ENCODE data around the gene CPO. TPM values are rescaled to one million over a fixed set of nuclear protein-coding genes. Genes with fewer than 3 reads are reported as not detected.

CPO gene
- total and polyA plus RNA-seq, 4 donors, result 0.51 to 0.69 (median 0.58) TPM; not detected in 1

DNA sequence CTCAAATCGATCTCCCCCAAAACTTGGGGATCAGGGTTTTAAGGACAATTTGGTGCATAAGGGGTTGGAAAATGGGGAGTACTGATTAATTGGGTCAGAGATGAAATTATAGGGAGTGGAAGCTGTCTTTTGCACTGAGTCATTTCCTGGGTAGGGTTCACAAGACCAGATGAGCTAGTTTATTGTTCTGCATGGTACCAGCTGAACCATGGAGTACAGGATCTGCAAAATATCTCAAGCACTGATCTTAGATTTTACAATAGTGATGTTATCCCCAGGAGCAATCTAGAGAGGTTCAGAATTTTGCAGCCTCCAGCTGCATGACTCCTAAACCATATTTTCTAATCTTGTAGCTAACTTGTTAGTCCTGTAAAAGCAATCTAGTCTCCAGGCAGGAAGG is 73.1 kb downstream of the CPO start:
- Histone ChIP-seq H3K27me3 (ENCODE audit: control insufficient read depth in 1 of 2, insufficient read depth in 2 of 2, low read length in 1 of 2) (no peaks in the 10 kb centered on the region), H3K4me3 (ENCODE audit: low read length in 2 of 2) (no peak overlapping the region), H3K9me3 (ENCODE audit: control insufficient read depth, low read length) (no peaks in the 10 kb centered on the region), H3K27ac (ENCODE audit: low read depth in 1 of 2, low read length in 2 of 2) (no peak overlapping the region), H3K36me3 (ENCODE audit: control insufficient read depth in 1 of 2, insufficient read depth in 2 of 2, low read length in 1 of 2) (no peaks in the 10 kb centered on the region), H3K4me1 (ENCODE audit: control insufficient read depth in 1 of 2, insufficient read depth in 2 of 2, low read length in 2 of 2) (no peaks in the 10 kb centered on the region)
- ATAC-seq (ENCODE audit: low FRiP score), result no peak
- 42 to 54% methylated on average over 1 of the region's 1 CpG for WGBS, 2 donors
- DNase-seq, result no peak
- intact Hi-C loops (cut with DNase I), result no loop called here

DNA sequence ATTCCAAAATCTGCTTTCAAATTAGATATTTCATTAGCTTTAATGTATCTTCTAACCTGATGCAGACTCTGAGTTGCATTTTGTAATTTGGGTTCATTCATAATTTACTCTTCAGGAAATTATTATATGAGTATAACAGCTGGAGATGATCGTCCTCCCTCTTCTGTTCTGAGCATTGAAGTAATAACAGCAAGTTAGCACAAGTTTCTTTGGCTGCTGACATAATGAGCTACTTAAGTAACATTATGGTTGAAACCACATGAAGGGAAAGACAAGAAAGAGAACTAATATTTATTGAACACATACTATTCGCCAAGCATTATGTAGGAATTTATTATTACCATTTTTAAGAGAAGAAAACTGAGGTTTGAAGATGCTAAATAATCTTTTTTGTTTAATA is 75.1 kb downstream of the CPO start:
- no peak overlapping the region for H3K4me3 ChIP-seq (ENCODE audit: low read length in 2 of 2)
- H3K27me3 ChIP-seq (ENCODE audit: control insufficient read depth in 1 of 2, insufficient read depth in 2 of 2, low read length in 1 of 2), result no peaks in the 10 kb centered on the region
- no peaks in the 10 kb centered on the region for H3K36me3 ChIP-seq (ENCODE audit: control insufficient read depth in 1 of 2, insufficient read depth in 2 of 2, low read length in 1 of 2)
- WGBS, 2 donors, result 87 to 93% methylated on average over 2 of the region's 2 CpGs
- H3K4me1 ChIP-seq (ENCODE audit: control insufficient read depth in 1 of 2, insufficient read depth in 2 of 2, low read length in 2 of 2), result no peaks in the 10 kb centered on the region
- H3K27ac ChIP-seq (ENCODE audit: low read depth in 1 of 2, low read length in 2 of 2), result no peak overlapping the region
- intact Hi-C loops (cut with DNase I), result no loop called here
- H3K9me3 ChIP-seq (ENCODE audit: control insufficient read depth, low read length), result no peaks in the 10 kb centered on the region
- DNase-seq, result no peak
- no peak for ATAC-seq (ENCODE audit: low FRiP score)

GRCh38 chr2:207015901-207016300 is 76.6 kb downstream of the CPO start:
- no peak for ATAC-seq (ENCODE audit: low FRiP score)
- Histone ChIP-seq H3K4me3 (ENCODE audit: low read length in 2 of 2) (no peak overlapping the region), H3K9me3 (ENCODE audit: control insufficient read depth, low read length) (no peaks in the 10 kb centered on the region), H3K4me1 (ENCODE audit: control insufficient read depth in 1 of 2, insufficient read depth in 2 of 2, low read length in 2 of 2) (no peaks in the 10 kb centered on the region), H3K27ac (ENCODE audit: low read depth in 1 of 2, low read length in 2 of 2) (no peak overlapping the region), H3K27me3 (ENCODE audit: control insufficient read depth in 1 of 2, insufficient read depth in 2 of 2, low read length in 1 of 2) (no peaks in the 10 kb centered on the region), H3K36me3 (ENCODE audit: control insufficient read depth in 1 of 2, insufficient read depth in 2 of 2, low read length in 1 of 2) (no peaks in the 10 kb centered on the region)
- no peak for DNase-seq
- intact Hi-C loops (cut with DNase I), result no loop called here
- WGBS, 2 donors, result 29 to 39% methylated on average over 3 of the region's 3 CpGs

Other genes starting within 250 kb of the CPO start
- gene DYTN, start 221.1 kb upstream of the CPO start, total RNA-seq, result not detected
- not detected for gene DYTN, start 221.1 kb upstream of the CPO start, polyA plus RNA-seq
- under 1 TPM; 0.29 to 0.93 TPM for gene MDH1B, start 174.2 kb upstream of the CPO start, total RNA-seq
- 1 to 10 TPM; 1.0 to 1.6 TPM for gene MDH1B, start 174.2 kb upstream of the CPO start, polyA plus RNA-seq
- gene FASTKD2, start 173.9 kb upstream of the CPO start, total RNA-seq, result 10 to 100 TPM; 19.6 to 20.6 TPM
- gene FASTKD2, start 173.9 kb upstream of the CPO start, polyA plus RNA-seq, result 10 to 100 TPM in 1 of 2 donors, 1 to 10 TPM in 1; 8.9 to 11.4 TPM
- 10 to 100 TPM; 74.5 to 90.9 TPM for gene KLF7, start 226.4 kb downstream of the CPO start, total RNA-seq
- 1 to 10 TPM; 5.8 to 6.3 TPM for gene KLF7, start 226.4 kb downstream of the CPO start, polyA plus RNA-seq

Data from aorta (tissue), 5 donors.